ENCODE measurements around the gene TRPM5.

Gene TRPM5

DNA sequence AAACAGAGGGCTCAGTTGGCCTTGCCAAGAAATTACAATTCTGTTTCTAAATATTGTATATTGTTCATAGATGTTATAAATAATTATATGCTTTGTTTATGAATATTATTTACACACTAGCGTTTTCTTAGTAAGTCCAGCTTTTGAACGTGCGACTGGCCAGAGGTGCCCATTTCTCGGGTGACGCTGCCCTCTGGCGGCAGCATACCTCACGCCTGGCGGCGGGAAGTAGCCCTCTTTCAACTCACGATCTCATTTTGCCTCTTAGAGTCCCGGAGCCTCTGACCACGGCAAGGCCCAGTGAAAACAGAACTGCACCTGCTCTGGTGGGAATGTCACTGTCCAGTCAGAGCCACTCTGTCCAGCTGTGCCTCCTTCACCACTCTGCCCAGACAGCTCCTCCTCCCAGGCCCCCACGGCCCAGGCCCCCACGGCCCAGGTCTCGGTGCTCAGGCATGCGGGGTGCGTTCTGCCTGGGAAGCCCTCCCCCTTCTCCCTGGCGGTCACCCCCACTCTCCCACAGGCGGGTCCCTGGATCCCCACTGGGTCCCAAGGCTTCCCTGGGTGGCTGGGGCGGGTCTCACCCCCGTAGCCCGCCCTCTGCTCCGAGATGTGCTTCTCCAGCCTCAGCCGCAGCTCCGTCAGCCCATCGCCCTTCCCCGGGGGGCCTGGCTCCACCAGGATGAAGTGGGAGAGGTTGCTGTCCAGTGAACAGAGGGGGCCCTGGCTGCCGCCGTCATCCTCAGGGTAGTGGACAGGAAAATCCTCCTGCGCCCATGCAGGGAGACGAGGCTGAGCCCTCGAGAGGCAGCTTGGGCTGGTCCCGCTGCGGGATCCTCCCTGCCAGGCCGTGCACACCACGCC is 24.4 kb downstream of the TRPM5 start:
- no peak for DNase-seq

DNA sequence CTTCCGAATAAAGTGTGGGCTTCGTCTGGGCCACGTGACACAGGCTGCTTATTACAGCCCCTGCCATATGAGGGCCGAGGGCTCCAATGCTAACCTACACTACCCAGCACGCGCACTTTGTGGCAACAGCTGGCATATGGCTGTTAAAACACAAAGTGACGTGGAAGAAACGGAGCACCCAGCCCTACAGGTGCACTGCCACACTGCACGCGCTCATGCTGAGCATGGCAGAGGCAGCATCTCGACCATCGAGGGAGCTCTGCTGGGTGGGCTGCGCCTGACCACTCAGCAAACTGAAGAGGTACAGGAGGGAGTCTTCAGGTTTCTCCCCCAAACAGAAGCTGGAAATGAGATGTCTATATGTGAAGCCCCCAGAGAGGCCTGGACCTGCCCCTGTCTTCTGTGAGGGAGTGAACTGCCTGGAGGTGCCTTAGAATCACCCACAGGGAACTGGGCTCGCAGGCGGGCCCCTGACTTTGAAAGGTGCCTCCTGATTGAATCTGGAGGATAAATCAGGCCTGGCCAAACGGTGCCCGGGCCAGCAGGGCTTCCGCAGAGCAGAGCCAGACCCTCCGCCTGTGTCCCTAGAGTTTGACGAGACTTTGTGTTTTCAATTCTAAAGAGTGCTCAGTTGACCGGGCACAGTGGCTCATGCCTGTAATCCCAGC is 25.5 kb downstream of the TRPM5 start:
- no peak for DNase-seq

DNA sequence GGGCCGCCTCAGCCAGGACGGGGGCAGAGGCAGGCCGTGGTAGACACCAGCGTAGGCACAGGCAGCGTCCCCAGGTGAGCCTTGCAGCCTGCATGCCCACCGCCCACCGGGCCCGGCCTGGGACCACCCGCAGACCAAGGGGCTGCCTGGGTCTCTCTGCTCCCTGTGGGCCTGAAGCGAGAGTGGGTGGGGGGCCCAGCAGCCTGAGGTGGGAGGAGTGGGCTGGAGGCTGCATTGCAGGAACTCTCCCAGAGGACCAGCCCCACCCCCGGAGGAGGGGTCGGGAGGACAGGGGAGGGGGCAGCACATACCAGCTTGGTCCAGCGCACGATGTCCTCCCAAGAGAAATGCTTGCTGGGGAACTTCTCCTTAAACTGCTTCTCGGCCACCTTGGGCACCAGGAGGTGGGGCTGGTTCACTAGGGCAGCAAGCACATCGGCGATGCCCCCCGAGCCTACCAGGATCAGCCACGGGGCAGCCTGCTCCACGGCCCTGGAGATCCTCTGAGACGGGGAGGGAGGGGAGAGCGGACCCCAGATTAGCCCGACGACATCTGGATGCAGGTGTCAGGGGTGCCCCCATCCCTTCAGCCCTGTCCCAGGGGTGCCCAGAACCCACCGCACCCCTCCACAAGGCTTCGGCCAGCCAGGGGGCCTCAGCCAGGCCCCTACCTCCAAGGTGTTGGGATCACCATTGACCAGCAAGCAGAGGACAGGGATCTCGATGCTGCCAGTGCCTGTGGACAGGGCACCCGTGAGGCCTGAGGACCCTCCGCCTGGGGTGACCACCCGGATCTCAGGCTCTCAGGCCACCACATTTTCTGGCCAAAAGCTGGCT is 26.2 kb downstream of the TRPM5 start:
- DNase-seq: no peak

GRCh38 chr11:2416765-2417164 is 27.5 kb downstream of the TRPM5 start:
- no peak for DNase-seq

- no peak for DNase-seq
These were observed 28.5 kb downstream of the TRPM5 start for GRCh38 chr11:2415601-2416380.

- DNase-seq: no peak
These were observed 29.1 kb downstream of the TRPM5 start for GRCh38 chr11:2415171-2415570.

DNA sequence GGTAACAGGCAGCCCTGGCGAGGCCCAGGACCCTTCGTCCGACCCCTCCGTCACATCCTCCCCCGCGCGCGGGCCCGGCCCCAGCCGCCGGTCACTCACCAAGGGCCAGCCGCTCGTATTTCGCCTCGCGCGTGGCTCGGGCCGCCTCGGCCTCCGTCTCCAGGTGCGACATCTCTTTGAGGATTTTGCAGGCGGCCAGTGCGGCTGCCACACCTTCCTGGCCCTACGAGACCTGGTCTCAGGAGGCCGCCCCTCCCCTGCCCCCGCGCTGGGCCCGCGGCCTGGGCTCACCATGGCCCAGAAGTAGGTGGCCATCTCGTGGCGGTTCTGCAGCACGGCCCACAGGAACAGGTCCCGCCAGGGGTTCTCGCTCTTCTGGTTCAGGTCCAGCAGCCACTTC is 29.7 kb downstream of the TRPM5 start:
- DNase-seq: no peak

DNA sequence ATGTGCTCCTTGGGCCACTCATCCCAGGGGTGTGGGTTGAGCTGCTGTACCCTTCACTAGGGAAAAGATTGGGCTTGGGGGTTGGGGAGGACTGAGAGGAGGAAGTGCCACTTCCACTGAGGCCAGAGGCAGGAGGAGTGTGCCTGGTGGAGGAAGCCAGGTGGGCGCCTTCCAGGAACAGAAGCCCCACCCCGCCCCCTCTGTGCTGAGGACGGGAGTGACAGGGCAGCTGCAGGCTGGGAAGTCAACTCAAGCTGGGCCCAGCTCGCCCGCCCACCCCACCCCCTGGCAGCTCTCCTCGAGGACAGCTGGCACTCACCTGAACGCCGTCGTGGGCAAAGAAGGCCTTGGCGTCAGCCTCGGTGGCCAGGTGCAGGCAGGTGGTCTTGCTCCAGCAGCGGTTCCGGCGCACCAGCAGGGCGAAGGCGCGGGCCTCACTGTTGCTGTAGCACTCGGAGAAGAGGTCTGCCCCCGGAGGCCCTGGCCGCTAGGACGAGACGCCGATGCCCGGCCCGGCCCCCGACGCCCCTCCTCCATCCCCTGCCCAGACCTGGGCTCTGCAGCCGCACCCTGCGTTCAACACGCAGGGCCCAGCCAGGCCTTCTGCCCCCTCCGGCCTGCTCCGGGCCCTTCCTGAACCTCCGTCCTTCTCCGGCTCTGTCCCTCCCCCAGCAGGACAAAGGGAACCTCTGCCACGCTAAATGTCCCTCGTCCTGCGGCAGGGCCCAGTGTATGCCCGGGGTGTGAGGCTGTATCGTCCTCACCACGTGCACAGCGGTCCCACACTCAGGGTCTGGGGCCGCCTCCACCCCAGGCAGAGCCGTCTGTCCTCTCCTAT is 30.4 kb downstream of the TRPM5 start:
- no peak for DNase-seq

DNA sequence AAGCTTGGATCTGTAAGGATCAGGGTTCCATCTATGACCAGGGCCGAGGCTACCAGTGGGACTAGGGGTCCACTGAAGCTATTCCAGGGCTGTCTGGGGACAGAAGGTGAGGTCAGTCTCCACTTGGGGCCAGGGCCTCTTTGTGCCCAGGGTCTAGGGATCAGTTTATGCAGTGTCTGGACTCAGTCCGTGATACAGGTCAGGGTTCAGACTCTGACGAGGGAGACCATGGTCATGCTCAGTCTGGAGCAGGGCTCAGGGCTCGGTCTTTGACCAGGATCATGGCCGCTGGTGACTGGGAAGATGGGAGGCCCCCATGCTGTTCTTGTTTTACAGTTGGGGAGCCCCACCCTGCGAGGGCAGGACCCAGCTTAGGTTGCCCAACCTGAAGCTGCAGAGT is 32.0 kb downstream of the TRPM5 start:
- no peak for DNase-seq

DNA sequence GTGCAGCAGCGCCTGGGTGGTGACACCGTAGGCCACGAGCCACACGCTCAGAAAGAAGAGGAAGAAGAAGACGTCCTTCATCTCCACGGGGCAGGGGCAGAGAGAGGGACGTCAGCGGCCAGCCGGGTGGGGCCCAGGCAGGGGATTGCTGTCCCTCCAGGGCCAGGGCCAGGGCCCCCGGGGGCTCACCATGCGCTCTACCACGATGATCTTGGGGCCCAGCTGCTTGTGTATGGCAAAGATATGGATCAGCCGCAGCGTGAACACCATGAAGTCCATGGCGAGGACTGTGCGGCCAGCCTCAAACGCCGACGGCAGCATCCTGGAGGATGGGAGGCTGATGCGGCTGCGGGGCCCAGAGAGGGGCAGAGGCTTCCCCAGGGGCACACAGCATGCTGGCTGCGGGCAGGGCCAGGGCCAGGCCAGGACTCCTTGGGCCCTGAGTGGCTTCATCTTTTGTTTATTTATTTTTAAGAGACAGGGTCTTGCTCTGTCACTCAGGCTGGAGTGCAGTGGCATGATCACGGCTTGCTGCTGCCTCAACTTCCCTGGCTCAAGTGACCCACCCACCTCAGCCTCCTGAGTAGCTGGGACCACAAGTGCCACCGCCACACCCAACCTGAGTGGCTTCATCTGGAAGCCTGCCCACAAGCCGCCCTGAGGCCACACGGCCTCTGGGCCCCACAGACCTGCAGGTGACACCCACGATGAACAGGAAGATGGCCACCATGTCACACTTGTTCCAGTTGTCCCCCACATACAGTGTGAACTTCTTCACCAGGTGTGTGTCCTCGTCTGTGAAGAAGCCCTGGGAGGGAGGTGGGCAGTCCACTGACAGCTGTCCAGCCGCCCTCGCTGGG is 32.6 kb downstream of the TRPM5 start:
- DNase-seq: no peak

- DNase-seq: no peak
These were observed 33.7 kb downstream of the TRPM5 start for GRCh38 chr11:2410616-2411015.

GRCh38 chr11:2409611-2410468 is 34.5 kb downstream of the TRPM5 start:
- no peak for DNase-seq

DNA sequence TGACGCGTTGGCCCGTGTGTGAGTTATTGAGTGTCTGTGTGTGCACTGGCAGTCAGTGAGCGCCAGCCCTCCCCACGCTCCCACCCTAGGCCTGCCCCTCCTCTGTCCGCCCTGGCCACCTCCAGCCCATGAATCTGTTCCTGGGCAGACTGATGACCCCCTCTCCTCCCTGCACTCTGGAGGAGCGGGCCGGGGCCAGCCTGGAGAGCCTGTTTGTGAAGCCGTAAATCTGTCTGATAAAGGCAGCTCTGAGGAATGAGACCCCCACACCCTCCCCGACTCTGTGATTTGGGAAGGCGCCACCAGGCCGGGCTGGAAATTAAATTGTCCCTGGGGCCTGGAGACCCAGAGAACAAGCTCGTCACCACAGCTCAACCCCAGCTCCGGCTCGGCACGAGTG is 35.2 kb downstream of the TRPM5 start:
- no peak for DNase-seq

DNA sequence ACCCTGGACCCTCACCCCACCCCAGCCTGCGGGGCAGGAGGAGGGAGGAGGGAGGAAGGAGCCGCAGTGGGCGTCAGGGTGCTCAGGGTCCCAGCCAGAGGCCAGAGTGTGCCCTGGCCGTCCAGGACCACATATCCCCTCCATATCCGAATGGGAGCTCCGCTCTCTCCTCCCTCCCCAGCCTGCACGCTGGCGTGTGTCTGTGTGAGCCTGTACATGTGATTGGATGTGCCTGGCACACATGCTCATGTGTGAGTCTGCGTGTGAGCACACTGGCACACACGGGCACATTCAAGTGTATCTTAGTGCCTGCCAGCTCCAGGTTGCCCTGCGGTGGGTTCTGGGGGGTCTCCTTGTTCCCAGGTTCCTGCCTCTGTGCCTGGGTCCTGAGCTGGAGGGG is 35.6 kb downstream of the TRPM5 start:
- no peak for DNase-seq

GRCh38 chr11:2406878-2407410 is 37.4 kb downstream of the TRPM5 start:
- no peak for DNase-seq

DNA sequence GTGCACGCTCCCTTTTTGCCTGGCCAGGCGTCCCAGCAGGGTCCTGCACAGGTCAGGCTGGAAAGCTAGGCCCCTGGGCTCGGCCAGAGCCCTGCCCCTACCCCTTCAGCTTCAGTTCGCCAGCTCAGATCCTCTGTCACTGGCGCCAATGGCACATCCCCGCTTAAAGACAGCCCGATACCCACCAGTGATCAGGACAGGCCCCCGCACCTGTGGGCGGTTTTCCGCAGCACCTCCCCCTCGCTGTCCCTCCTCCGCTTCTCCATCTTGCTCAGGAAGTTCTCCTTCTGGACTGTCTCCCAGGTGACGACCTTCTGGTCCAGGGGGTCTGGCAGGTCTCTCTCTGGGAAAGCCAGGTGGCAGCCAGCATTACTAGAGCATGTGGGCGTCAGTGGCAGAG is 37.9 kb downstream of the TRPM5 start:
- no peak for DNase-seq

DNA sequence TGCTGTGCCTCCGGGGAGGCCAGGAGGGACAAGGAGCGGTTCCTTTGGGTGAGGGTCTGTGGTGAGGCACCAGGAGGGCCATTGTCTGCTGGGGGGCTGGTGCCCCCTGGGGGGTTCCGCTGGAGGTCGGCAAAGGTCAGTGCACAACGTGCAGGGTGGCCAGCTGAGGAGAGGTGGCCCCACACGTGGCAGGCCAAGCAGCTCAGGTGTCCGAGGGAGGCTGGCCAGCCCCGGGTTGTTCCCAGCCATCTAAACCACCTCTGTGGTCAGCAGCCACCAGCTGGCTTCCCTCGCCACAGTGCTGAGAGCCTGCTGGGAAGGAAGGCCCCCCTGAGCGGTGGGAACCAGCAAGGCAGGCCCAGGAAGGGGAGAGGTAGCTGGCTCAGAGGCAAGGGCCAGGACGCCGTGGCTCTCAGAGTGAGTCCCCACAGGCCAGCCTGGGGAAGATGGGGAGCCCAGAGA is 39.5 kb downstream of the TRPM5 start:
- no peak for DNase-seq

DNA sequence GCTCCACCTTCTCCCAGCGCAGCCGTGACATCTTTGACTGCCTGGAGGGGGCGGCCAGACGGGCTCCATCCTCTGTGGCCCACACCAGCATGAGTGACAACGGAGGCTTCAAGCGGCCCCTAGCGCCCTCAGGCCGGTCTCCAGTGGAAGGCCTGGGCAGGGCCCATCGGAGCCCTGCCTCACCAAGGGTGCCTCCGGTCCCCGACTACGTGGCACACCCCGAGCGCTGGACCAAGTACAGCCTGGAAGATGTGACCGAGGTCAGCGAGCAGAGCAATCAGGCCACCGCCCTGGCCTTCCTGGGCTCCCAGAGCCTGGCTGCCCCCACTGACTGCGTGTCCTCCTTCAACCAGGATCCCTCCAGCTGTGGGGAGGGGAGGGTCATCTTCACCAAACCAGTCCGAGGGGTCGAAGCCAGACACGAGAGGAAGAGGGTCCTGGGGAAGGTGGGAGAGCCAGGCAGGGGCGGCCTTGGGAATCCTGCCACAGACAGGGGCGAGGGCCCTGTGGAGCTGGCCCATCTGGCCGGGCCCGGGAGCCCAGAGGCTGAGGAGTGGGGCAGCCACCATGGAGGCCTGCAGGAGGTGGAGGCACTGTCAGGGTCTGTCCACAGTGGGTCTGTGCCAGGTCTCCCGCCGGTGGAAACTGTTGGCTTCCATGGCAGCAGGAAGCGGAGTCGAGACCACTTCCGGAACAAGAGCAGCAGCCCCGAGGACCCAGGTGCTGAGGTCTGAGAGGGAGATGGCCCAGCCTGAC is 41.2 kb downstream of the TRPM5 start:
- no peak for DNase-seq

DNA sequence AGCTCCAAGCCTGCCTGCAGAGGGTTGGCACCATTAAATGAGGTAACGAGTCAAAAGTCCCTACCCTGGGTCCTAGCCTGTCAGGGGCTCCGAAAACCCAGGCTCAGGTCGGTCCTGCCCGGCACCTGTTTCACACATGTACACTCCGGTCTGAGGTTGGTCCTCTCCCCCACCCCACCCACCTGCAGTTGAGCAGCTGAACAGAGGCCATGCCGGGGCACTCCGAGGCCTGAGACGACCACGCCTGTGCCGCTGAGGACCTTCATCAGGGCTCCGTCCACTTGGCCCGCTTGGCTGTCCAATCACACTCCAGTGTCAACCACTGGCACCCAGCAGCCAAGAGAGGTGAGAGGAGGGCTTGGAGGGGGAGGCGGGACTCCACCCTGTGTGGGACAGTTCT is 42.2 kb downstream of the TRPM5 start:
- DNase-seq: no peak

All from cortex of kidney (tissue), 1 donor.